ENCODE results near the gene INCENP. TPM values are rescaled to one million over a fixed set of nuclear protein-coding genes. Genes with fewer than 3 reads are reported as not detected.

INCENP gene
- total and polyA plus RNA-seq, 10 of the 15 experiments (the other 5 are each of a cell fraction or from before 2014, with no cell fraction given) = 1.4 to 96.8 (median 29.0) TPM

DNA sequence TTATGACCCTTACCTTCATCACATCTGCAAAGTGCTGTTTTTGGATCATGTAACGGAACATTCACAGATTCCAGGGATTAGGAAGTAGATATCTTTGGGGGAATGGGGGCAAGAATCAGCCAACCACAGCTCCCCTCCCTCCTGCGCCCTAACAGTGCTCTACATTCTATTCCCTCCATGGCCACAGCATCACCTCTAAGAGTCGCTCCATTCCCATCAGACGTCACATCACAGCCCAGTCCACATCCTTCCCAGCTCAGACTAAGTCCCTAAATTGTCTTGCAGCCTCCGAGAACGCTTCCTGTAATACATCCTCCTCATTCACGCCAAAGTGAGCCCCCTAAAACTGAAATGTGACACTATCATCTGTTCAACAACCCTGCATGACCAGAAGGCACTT lies 72.1 kb downstream of the INCENP start:
- no peak for ATAC-seq
- WGBS (ENCODE audit: insufficient coverage, insufficient replicate concordance, low lambda C conversion rate, missing lambda C conversion rate) = 14% methylated on average over 7 of the region's 7 CpGs
- no peak for DNase-seq (ENCODE audit: low read depth, low spot score)
- H3K9me3 ChIP-seq (replicated peaks; ENCODE audit: control insufficient read depth, insufficient read depth, low read length) = no peaks in the 10 kb centered on the region
- in situ Hi-C loops (cut with MboI) (no loop called here), intact Hi-C loops (cut with micrococcal nuclease; ENCODE audit: unreplicated experiment) (no loop called here)
- H3K4me3 ChIP-seq = no peak overlapping the region
- no peak overlapping the region for H3K27ac ChIP-seq (ENCODE audit: control insufficient read depth, insufficient read depth)
- H3K9ac ChIP-seq (ENCODE audit: control insufficient read depth, insufficient read depth, low read length) = no peak overlapping the region
- H3K27me3 ChIP-seq (replicated peaks in 1 of 2; ENCODE audit: control insufficient read depth in 2 of 2, insufficient read depth in 2 of 2, low read length in 1 of 2) = peaks cover 2 to 3% of the 10 kb centered on the region in 2 experiments; a peak in 2 of 4 replicates
- POLR2A ChIA-PET = no interaction called here
- no peaks in the 10 kb centered on the region for H3K36me3 ChIP-seq (ENCODE audit: control insufficient read depth in 2 of 2, insufficient read depth in 2 of 2, low read length in 1 of 2)
- CTCF ChIA-PET = no interaction called here
- no peaks in the 10 kb centered on the region for H4K20me1 ChIP-seq (ENCODE audit: control insufficient read depth, insufficient read depth)
- no peaks in the 10 kb centered on the region for H3K4me1 ChIP-seq (ENCODE audit: control insufficient read depth, insufficient read depth, low read length)
- no peak overlapping the region for H2AFZ ChIP-seq (ENCODE audit: control insufficient read depth, low read depth, low read length)
- no peak for FAIRE-seq
- no peaks in the 10 kb centered on the region for H3K79me2 ChIP-seq (ENCODE audit: control insufficient read depth, insufficient read depth, low read length)
- RAD21 ChIA-PET (ENCODE audit: unreplicated experiment) = no interaction called here
- no peak overlapping the region for H3K4me2 ChIP-seq (ENCODE audit: control insufficient read depth, insufficient read depth)
- BruUV-seq (replicated peaks) = no TSS peak
- SMC1A ChIA-PET (ENCODE audit: uncharacterized antibody, unreplicated experiment) = no interaction called here
- TF ChIP-seq NR2C1 (IDR thresholded peaks at IDR 0.05) (no peak), PKNOX1 (IDR thresholded peaks at IDR 0.05) (no peak), ATF3 (IDR thresholded peaks at IDR 0.05; ENCODE audit: borderline replicate concordance, extremely low read depth, low read depth, low read length) (no peak), ZSCAN29 (IDR thresholded peaks at IDR 0.05) (no peak), FOXK2 (IDR thresholded peaks at IDR 0.05) (no peak), ZNF24 (IDR thresholded peaks at IDR 0.05) (no peak), RAD21 (IDR thresholded peaks at IDR 0.05; ENCODE audit: insufficient read depth, low read depth, low read length) (0 out of 2 replicates have a peak, but pooled peaks have one; percentile 6)
- TF ChIP-seq, protein P1, sequence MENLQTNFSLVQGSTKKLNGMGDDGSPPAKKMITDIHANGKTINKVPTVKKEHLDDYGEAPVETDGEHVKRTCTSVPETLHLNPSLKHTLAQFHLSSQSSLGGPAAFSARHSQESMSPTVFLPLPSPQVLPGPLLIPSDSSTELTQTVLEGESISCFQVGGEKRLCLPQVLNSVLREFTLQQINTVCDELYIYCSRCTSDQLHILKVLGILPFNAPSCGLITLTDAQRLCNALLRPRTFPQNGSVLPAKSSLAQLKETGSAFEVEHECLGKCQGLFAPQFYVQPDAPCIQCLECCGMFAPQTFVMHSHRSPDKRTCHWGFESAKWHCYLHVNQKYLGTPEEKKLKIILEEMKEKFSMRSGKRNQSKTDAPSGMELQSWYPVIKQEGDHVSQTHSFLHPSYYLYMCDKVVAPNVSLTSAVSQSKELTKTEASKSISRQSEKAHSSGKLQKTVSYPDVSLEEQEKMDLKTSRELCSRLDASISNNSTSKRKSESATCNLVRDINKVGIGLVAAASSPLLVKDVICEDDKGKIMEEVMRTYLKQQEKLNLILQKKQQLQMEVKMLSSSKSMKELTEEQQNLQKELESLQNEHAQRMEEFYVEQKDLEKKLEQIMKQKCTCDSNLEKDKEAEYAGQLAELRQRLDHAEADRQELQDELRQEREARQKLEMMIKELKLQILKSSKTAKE (IDR thresholded peaks at IDR 0.05; ENCODE audit: low read depth, poor library complexity, severe bottlenecking) = no peak
- TF ChIP-seq, protein P2, sequence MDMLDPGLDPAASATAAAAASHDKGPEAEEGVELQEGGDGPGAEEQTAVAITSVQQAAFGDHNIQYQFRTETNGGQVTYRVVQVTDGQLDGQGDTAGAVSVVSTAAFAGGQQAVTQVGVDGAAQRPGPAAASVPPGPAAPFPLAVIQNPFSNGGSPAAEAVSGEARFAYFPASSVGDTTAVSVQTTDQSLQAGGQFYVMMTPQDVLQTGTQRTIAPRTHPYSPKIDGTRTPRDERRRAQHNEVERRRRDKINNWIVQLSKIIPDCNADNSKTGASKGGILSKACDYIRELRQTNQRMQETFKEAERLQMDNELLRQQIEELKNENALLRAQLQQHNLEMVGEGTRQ (IDR thresholded peaks at IDR 0.05; ENCODE audit: borderline replicate concordance, low read depth, low read length) = no peak
- TF ChIP-seq, protein P3, sequence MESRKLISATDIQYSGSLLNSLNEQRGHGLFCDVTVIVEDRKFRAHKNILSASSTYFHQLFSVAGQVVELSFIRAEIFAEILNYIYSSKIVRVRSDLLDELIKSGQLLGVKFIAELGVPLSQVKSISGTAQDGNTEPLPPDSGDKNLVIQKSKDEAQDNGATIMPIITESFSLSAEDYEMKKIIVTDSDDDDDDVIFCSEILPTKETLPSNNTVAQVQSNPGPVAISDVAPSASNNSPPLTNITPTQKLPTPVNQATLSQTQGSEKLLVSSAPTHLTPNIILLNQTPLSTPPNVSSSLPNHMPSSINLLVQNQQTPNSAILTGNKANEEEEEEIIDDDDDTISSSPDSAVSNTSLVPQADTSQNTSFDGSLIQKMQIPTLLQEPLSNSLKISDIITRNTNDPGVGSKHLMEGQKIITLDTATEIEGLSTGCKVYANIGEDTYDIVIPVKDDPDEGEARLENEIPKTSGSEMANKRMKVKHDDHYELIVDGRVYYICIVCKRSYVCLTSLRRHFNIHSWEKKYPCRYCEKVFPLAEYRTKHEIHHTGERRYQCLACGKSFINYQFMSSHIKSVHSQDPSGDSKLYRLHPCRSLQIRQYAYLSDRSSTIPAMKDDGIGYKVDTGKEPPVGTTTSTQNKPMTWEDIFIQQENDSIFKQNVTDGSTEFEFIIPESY (IDR thresholded peaks at IDR 0.05) = no peak
- TF ChIP-seq, protein P4, sequence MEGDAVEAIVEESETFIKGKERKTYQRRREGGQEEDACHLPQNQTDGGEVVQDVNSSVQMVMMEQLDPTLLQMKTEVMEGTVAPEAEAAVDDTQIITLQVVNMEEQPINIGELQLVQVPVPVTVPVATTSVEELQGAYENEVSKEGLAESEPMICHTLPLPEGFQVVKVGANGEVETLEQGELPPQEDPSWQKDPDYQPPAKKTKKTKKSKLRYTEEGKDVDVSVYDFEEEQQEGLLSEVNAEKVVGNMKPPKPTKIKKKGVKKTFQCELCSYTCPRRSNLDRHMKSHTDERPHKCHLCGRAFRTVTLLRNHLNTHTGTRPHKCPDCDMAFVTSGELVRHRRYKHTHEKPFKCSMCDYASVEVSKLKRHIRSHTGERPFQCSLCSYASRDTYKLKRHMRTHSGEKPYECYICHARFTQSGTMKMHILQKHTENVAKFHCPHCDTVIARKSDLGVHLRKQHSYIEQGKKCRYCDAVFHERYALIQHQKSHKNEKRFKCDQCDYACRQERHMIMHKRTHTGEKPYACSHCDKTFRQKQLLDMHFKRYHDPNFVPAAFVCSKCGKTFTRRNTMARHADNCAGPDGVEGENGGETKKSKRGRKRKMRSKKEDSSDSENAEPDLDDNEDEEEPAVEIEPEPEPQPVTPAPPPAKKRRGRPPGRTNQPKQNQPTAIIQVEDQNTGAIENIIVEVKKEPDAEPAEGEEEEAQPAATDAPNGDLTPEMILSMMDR (IDR thresholded peaks at IDR 0.05 in 2 of 3, conservative IDR thresholded peaks at IDR 0.05 in 1 of 3; ENCODE audit: control insufficient read depth in 2 of 3, extremely low read depth in 1 of 3, insufficient read depth in 1 of 3, low read depth in 3 of 3, low read length in 3 of 3) = peak in 2 of 3 experiments; percentile 6 to 15; a peak in 1 of 6 replicates
